HEK293 (cell line): Measurements from ENCODE around the gene BTBD17.

ENCODE experiments used
- ELK4 ChIP-seq: IDR thresholded peaks from 2 replicates; pipeline ENCODE4 v1.6.1; 2011; ENCODE audit warnings: mild to moderate bottlenecking, low read depth, low read length, borderline replicate concordance
- PRDM10 ChIP-seq: fragments of 450-650 bp; formaldehyde crosslinking; IDR thresholded peaks from 2 replicates; pipeline ENCODE4 v1.5.1; 2016; ENCODE audit warnings: missing biosample characterization, missing genetic modification characterization
- ZBTB10 ChIP-seq: fragments of 450-650 bp; formaldehyde crosslinking; IDR thresholded peaks from 2 replicates; pipeline ENCODE4 v1.5.1; 2016; ENCODE audit warnings: missing biosample characterization, missing genetic modification characterization
- ZNF138 ChIP-seq: fragments of 450-650 bp; formaldehyde crosslinking; IDR thresholded peaks from 2 replicates; pipeline ENCODE4 v1.5.1; 2016; ENCODE audit warnings: missing biosample characterization, missing genetic modification characterization, borderline replicate concordance
- ZNF211 ChIP-seq: fragments of 450-650 bp; formaldehyde crosslinking; IDR thresholded peaks from 2 replicates; pipeline ENCODE4 v1.5.1; 2016; ENCODE audit warnings: low read depth, missing biosample characterization, missing genetic modification characterization
- ZNF624 ChIP-seq: fragments of 450-650 bp; formaldehyde crosslinking; IDR thresholded peaks from 2 replicates; pipeline ENCODE4 v1.5.1; 2017; ENCODE audit warnings: missing biosample characterization, missing genetic modification characterization
- ZNF639 ChIP-seq: fragments of 450-650 bp; formaldehyde crosslinking; IDR thresholded peaks from 2 replicates; pipeline ENCODE4 v1.5.1; 2016; ENCODE audit warnings: missing biosample characterization, missing genetic modification characterization
- ZNF747 ChIP-seq: fragments of 450-650 bp; formaldehyde crosslinking; IDR thresholded peaks from 2 replicates; pipeline ENCODE4 v1.5.1; 2016; ENCODE audit warnings: missing biosample characterization, missing genetic modification characterization
- ZSCAN18 ChIP-seq: fragments of 450-650 bp; formaldehyde crosslinking; IDR thresholded peaks from 2 replicates; pipeline ENCODE4 v1.5.1; 2016; ENCODE audit warnings: missing biosample characterization, missing genetic modification characterization
- TF ChIP-seq, protein P1 (sequence below): fragments of 450-650 bp; formaldehyde crosslinking; IDR thresholded peaks from 2 replicates; pipeline ENCODE4 v1.5.1; 2016; ENCODE audit warnings: missing biosample characterization, missing genetic modification characterization
- TF ChIP-seq, protein P2 (sequence below): fragments of 450-650 bp; formaldehyde crosslinking; IDR thresholded peaks from 2 replicates; pipeline ENCODE4 v1.5.1; 2016; ENCODE audit warnings: missing biosample characterization, missing genetic modification characterization

DNA sequence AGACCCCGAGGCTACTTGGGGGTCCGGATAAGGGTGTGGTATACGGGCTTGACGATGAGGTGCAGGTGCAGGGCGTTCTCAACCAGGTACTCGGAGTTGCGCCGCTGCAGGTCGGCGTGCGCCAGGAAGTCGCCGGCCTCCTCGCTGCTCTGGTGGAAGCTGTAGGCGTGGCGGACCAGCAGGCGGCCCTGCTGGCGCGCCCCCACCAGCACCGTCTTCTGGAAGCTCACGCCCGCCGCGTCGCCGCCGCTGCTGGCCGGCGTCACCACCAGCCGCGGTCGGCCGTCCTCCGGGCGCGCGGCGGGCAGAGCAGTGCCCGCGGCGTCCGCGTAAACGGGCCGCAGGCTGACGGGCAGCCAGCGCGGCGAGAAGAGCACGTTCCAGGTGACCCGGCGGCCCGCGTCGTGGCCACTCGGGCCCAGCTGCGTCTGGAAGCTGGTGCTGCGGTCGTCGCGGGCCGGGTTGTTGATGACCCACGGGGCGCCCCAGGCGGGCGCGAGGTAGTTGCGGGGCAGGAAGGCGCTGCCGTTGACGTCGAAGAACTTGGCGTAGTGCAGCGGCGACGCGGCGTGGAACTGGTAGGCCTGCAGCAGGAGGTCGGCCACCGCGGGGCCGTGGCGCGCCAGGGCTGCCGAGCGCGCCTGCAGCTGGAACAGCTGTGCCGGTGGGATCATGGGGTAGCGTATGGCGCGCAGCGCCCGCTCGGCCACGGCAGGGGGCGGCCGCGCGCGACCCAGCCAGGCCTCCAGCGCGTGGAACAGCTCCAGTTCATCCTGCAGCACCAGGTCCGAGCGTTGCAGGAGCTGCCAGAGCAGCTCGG, 4.8 kb downstream of the BTBD17 start:
- TF ChIP-seq, protein P1, sequence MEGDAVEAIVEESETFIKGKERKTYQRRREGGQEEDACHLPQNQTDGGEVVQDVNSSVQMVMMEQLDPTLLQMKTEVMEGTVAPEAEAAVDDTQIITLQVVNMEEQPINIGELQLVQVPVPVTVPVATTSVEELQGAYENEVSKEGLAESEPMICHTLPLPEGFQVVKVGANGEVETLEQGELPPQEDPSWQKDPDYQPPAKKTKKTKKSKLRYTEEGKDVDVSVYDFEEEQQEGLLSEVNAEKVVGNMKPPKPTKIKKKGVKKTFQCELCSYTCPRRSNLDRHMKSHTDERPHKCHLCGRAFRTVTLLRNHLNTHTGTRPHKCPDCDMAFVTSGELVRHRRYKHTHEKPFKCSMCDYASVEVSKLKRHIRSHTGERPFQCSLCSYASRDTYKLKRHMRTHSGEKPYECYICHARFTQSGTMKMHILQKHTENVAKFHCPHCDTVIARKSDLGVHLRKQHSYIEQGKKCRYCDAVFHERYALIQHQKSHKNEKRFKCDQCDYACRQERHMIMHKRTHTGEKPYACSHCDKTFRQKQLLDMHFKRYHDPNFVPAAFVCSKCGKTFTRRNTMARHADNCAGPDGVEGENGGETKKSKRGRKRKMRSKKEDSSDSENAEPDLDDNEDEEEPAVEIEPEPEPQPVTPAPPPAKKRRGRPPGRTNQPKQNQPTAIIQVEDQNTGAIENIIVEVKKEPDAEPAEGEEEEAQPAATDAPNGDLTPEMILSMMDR (tag by site-specific recombination) = no peak
- TF ChIP-seq ELK4 = no peak
- TF ChIP-seq ZSCAN18 (tag by site-specific recombination) = no peak
- no peak for TF ChIP-seq ZNF747 (tag by site-specific recombination)
- TF ChIP-seq, protein P2, sequence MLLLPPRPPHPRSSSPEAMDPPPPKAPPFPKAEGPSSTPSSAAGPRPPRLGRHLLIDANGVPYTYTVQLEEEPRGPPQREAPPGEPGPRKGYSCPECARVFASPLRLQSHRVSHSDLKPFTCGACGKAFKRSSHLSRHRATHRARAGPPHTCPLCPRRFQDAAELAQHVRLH = no peak
- TF ChIP-seq ZNF138 (tag by site-specific recombination) = no peak
- no peak for TF ChIP-seq PRDM10 (tag by site-specific recombination)
- no peak for TF ChIP-seq ZNF211
- TF ChIP-seq ZBTB10 (tag by site-specific recombination) = no peak
- no peak for TF ChIP-seq ZNF639 (tag by site-specific recombination)
- TF ChIP-seq ZNF624 (tag by site-specific recombination) = no peak
